A204.1 (cell line): ENCODE results near the gene COL6A5.
"Not testable (repeated sequence)": the region's sequence is repeated elsewhere in the genome, so short reads cannot be mapped to it uniquely, and the experiment has no call there.

Source experiments
- FAIRE-seq: peaks from 2 replicates; lab custom pipeline; 2012; peaks lifted over from hg19 to GRCh38; lab: Jason Lieb, UNC

COL6A5 gene

DNA sequence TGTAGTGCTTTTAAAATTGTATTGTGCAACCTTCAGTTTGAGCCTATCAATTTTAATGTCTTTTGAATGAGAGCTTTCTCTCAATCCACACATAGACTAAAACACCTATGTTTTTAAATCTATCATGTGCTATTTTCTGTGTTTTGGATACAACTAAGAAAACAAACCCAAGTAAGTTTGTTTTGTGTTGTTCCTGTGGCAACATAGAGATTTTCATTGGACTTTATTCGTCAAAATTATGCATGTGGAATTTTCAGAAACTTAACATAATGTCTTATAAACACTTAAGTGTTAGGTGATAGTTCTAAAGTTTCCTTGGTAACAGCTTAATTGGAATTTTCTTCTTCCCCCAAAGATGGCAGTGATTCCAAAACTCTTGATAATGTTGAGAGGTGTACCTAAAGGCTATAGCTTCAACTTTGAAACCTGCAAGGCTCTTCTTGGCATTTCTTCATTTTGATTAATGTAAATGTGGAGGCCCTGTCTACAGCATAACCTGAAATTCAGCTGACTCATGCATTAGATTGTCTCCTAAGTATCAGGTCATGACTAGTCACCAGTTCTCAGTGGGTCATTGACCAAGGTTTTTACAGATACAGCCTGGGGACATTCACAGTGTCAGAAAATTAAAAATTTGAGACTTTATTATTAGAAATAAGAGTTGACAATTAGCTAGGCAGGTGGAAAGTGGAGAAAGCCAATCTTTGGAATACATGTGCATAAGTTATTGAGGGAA, 44.4 kb downstream of the COL6A5 start:
- no peak for FAIRE-seq

DNA sequence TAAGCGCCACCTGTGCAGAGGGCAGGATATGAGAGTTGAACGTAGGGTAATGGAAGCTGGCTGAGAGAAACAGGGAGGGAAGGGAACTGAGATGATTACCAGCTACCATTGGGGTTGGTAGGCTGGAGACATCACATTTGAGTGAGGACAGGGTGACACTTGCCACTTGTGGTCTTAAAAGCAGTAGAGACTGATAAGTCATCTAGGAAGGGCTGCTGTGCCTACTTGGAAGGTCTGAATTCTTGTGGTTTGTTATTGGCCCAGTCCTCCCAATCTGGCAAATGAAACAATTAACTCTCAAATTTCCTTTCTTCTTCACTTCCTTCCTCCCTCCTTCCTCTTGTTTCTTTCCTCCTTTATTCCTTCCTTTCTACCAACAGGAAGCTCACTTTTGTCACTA, 46.8 kb downstream of the COL6A5 start:
- no peak for FAIRE-seq

DNA sequence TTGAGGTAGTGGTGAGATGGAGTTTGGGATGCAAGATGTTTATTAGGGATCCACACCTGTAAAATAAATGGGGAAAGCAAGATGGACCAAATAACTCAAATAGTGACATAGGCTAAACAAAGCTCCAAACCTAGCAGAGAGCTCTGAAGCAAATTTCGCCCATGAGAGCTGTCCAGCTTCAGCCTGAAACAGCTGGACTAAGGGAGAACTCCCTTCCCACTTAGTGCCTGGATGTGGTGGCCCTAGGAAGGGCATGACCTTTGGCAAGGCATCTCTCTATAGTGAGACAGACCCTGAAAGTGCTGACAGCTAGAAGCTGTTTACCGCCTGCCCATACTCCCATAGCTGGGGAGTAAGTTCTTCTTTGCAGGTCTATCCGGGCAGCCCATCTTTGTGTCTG, 48.1 kb downstream of the COL6A5 start:
- no peak for FAIRE-seq

DNA sequence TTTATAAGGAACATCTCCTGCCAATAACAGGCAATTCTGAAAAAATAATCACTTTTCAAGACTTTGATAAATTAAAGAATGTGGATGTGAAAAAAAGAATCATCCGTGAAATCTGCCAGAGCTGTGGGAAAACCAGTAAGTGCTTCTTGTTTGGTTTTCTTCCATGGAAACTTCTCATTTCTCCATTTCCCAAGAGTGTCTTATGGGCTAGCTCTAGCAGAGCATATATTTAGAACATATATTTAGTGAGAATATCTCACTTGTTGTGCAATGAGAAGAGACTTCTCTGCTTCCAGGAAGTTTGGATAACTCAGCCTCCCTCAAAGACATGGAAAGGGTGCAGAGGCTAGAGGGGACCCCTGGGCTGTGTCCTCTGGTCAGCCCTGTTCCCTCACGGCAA, 49.9 kb downstream of the COL6A5 start:
- FAIRE-seq = no peak

DNA sequence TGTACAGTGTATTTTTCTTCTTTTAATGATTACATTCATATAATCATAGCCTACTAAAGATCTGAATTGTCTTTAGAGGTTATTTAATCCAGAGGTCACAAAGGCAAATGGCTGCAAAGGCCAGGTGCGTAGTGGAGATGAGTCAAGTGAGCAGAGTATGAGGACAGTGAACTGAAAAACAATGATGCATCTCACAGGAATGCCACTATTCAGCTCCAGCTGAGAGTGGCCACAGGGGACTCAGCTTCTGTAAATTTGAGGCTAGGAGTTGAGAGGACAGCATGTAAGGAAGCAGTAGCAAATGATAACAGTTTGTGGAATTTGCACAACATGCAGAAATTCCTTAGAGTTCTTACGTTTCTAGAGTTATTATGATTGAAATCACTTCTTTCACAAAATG, 50.4 kb downstream of the COL6A5 start:
- FAIRE-seq = no peak

DNA sequence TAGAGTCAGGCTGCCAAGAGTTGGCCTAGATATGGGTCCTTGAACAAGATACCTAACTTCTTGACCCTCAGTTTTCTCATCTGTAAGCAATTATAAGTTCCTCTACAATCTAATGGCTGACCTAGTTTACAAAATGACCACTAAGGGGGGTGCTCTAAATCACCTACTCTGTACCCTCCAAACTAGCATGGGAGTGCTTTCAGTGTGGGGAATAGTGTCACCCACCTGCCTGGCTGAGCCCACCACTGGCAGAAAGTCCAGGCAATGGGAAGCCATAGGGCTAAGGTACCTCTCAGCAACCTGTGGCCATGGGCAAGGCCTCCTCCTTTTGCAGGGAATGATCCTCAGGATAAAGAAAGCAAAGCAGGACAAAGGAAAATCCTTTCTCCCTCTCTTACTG, 58.9 kb downstream of the COL6A5 start:
- FAIRE-seq = no peak

DNA sequence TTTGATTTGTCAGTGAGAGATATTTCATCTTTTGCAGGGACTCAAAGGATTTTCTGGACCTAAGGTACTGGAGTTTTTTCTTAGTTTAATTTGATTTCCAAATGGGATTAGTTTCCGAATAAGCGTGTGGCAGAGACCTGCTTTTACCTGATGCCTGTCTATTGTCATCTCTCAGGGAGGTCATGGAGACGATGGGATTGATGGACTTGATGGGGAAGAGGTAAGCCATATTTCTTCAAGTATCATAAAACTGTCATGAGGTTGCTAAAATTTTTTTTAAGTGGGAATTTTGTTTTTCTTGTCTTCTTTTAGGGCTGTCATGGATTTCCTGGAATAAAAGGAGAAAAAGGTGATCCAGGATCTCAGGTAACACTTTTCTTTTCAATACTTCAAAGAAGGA, 60.5 kb downstream of the COL6A5 start:
- no peak for FAIRE-seq

DNA sequence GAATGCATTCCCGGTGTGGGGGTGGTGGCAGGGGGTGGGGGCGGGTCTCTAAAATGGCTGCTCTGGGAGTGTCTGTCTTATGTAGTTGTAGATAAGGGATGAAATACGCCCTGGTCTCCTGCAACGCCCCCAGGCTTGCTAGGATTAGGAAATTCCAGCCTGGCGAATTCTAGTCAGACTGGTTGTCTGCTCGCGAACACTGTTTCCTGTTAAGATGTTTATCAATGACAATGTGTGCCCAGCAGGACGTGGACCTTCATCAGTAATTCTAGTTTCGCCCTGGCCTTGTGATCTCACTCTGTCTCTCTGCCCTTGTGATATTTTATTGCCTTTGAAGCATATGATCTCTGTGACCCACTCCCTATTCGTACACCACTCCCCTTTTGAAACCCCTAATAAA, 62.8 kb downstream of the COL6A5 start:
- FAIRE-seq = not testable (repeated sequence)

DNA sequence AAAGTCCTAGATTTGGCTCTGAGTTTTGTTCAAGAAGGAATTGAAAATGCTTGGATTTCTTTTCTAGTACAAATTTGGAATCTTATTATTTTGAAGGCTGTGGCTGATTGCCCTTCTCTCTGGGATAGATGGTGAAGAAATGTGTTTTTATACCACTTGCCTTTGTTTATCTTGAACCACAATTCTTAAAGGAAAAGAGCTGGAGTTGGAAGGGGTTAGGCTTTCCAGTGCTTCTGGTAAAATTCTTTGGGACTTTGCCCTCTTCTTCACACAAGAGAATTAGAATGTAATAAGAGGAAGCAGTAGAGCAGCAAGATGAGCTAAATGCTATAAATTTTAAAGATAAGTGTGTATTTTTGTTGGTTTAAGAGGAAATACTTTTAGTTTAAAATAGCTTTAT, 65.8 kb downstream of the COL6A5 start:
- no peak for FAIRE-seq

DNA sequence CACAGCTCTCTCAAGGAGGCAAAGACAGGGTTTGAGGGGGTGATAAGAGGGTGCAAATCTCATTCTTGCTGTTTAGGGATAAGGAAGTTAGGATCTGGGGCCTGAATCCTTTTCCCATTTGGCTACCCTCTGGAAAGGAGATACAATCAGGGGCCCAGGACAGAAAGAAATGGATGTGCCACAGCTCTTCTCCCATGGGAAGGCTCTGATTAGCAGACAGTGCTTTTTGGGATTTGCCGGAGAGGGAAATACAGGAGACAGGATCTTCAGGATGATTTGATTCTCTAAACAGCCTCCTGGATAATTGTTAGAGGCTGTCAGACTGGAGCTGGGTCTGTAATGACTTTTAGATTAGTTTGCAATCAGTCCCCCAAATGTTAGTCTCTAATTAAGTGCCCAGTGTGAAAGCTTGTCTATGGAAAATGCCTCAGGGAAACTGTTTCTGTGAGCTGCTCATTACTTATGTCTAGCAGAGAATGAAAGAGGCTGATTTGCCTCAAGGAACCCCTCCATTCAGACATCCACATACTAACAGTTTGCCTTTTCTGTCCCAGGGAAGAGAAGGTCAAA, 67.6 kb downstream of the COL6A5 start:
- FAIRE-seq = no peak

DNA sequence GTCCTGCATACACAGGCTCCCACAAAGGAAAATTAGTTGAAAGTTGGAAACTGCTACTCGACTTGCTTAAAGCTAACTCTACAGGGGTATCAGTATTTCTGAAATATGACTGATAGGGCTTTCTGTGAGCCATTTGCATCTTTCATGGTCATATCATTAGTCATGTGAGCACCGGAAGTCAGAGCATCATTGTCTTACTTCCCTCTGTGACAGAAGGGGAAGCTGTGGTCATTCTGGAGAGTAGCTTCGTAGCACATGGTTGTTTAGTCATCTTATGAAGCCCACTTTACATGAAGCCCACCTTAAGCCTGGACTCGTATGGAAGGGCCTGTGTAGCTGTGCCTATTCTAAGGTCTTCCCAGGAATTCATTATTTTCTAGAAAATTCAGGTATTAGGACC, 69.0 kb downstream of the COL6A5 start:
- no peak for FAIRE-seq

DNA sequence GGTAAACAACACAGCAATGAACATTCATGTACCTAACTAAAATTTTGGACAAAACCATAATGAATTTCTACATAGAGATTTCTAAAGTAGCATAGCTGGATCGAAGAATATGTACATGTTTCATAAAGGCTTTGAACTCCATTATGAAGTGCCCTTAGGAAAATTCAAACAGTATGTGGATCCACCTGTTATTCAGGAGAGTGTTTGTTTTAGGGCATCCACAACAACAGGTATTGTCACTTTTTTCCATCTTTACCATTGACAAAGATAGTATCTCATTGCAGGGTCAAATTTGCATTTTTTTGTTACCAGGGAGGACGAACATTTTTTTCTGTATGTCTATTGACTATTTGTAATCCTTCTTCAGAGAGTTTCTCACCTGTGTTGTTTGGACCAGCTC, 75.0 kb downstream of the COL6A5 start:
- FAIRE-seq = no peak

DNA sequence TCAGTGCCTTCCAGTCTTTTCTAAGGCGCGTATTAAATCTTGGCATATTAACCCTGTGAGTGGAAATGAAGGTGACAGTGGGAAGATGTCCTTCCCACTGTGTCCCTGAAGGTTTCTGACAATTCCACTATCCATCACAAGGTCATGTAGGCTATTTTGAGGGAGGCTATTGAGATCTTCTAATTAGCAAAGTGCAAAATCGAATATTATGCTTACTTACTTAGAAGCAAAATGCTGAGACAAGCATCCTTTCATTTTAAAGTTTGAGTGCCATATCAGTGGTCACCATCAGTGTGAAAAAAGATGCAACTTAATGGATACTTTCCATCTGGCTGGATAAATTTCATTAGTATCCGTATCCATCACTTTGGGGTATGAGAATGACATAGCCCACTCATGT, 77.6 kb downstream of the COL6A5 start:
- no peak for FAIRE-seq

DNA sequence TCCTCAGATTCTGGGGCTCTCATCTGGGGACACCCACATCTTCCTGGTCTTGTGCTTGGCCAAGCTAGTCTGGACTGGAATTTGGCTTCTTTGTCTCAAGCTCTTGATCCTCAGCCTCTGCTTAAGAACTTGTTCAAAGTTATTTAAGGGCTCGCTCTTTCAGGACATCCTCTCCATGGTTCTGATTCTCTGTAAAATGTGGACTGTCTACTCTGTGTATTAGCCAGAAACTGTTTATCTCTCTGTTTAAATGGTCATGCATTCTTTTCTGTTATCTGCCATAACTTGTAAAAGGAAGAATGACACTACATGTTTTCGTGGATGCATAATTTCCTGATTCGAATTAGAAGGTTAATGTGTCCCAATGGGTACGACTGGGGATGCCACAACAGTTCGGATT, 79.4 kb downstream of the COL6A5 start:
- no peak for FAIRE-seq

DNA sequence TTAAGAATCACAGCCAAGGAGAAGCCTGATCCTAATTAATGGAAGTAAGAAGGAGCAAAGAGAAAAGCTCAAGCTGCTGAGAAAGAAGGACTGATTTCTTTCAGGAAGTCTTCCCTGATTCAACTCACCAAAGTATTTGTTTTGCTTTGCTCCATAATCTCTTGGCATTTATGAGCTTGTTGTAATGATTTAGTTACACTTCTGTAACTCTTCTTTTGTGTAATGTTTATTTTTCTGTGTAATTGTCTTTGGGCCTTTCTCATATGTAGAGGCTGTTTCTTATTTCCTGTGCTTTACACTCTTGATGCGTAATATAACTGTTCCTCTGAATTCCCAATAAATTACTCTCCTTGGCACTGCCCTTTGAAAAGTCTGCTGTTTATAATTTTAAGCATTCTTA, 80.0 kb downstream of the COL6A5 start:
- no peak for FAIRE-seq

DNA sequence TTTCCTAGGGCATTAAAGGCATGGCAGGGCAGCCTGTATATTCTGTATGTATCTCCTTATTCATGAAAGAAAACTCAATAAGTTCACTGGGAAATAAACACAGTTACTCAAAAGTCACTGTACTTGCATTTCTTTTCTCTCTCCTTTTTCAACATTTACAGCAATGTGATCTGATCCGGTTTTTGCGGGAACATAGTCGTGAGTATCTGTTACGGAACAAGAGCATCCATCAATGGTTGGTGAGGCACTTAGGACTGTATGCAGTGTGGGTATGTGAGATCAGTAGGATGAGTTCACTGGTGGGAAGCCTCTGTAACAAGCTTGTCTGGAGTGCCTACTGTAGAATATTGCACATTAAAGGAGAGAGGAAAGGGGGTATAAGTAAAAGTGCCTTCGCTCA, 80.7 kb downstream of the COL6A5 start:
- no peak for FAIRE-seq

DNA sequence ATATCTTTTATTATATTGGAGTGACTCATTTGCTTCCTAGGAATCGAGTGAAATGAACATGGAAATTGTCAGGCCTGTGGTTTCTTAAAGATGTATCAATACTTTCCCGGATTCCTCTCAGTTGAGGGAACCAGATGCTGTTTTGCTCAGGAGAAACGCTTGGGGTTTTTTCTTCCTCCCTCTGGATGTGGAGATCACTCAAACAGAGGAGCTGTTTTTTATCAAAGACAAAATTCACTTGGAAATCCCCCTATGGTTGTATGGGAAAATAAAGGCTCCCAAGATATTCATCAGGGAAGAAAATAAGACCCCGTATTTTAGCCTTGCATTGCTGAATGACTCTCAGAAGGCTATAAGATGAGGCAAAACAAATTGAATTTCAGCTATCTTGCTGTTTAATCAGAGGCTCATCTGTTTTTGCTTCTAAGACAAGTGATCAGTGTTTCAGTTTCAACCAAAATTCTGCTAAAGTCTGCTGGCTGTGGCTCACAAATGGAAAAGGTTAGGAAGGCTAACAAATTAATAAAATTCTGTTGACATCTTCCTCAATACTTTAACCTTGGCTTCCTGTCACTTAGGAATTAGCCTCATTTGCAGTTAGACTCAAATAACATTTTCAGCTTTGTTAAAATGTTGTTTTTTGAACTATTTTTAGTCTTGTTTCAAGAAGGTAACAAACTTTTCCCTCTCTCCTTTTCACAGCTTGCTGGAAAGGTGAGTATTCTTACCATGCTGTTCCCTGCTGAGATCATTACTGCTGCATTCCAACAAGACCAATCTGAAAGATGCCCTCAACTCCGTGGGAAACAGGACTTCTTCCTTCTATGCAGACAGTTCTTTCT, 83.6 kb downstream of the COL6A5 start:
- FAIRE-seq = no peak

DNA sequence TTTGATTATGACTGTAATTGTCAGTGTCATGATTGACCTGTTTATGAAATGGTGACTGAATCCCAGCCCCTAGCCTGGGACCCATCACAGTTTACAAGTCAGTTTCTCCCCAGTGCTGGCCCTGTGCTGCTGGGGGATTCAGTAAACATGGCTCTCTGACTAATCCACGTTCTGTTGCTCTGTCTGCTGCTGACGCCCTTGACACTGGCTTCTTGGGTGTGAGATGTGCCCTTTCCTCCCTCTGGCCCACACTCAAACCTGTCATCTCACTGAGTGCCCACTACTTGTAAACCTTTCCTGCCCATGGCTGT, 84.2 kb downstream of the COL6A5 start:
- FAIRE-seq = no peak

DNA sequence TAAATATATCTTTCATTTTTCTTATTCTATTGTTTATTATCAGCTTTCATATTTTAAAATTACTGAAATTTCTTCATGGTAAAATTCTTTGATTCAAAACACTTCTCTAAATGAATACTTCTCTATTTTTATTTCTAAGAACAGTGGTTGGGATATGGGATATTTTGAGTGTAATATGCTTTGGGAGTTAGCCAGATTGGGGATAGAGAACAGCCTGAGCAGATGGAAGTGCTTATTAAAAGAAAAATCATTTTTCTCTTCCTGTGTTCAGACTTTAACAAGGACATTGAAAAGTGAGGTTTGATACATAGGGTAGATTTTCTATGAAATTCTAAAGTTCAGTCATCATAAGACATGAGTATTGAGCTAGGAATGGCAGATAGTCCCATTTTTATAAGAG, 84.8 kb downstream of the COL6A5 start:
- FAIRE-seq = no peak

DNA sequence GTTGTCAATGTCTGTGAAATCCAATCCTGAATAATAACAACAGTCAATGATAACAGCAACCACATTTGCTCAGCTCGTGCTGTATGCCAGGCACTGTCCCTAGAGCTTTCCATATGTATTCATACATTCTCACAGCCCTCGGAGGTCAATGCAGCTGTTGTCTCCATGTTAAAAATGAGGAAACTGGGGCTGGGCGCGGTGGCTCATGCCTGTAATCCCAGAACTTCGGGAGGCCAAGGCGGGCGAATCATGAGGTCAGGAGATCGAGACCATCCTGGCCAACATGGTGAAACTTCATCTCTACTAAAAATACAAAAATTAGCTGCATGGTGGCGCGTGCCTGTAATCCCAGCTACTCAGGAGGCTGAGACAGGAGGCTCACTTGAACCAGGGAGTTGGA, 86.6 kb downstream of the COL6A5 start:
- FAIRE-seq = not testable (repeated sequence)

DNA sequence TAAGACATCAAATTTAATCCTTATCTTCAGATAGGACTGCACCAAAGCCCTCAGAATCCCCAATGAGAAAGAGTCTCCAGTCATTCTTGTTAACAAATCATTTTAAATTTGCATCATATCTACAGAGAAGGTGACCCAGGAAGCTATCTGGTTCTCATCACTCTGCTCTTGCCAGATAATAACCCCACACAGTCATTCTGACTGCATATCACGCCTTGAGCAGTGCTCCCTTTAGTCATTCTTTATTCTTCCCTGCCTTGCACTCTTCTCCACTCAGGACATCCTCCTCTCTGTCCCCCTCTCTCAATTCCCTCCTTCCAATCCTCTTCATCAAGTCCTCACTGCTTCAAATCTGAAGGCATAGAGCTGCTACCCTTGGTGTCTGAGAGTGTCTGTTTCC, 87.8 kb downstream of the COL6A5 start:
- FAIRE-seq = no peak

DNA sequence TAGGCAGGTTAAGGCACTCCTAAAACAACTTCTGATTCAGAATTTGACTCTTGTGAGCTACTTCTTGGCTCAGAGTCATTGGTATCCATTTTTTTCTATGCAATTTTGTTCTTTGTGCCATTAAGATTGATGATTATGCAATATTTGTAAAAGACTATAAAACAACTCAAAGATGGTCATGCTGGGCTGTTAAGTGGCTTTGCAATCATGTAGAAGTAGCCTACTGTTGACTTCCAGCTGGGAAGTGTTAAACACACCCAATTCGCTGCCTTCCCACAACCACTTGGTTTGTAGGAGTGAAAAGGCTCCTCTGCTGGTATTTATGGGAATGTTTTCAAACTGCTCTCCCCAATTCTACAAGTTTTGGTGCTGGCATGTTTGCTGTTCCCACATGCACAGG, 96.8 kb downstream of the COL6A5 start:
- no peak for FAIRE-seq

DNA sequence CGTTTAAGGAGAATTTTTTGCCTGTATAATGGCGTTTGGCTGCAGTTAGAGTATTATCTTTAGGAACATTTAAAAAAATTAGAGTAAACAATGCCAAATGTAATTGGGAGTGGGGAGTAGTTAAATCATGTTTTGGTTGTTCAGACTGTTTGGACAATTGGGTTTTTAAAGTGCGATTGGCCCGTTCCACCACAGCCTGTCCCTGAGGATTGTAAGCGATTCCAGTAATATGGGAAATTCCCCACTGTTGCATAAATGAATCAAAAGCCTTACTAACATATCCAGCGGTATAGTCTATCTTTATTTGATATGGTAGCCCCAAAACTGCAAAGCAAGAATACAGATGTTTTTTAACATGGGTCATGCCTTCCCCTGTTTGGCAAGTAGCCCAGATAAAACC, 101.4 kb downstream of the COL6A5 start:
- FAIRE-seq = not testable (repeated sequence)

DNA sequence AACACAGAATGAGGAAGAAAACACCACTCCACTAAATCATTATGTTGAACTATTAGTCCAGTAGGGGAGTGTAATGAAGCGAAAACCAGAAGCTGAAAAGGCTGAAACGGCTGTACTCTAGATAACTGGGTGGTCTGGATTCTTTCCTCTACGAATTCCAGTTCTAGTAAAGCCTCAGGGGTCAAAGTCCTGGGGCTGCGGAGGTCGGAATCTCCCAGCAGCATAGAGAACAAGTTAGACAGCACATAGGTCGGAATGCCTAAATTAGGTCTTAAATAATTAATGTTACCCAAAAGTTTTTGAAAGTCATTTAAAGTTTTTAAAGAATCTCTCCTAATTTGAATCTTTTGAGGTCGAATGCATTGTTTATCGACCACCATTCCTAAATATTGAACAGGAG, 102.7 kb downstream of the COL6A5 start:
- FAIRE-seq = not testable (repeated sequence)
